PC-3 (cell line): Measurements from ENCODE around the gene CACNA1A.

Source experiments
- EZH2 ChIP-seq: fragments of 300-600 bp; sonication (generic); IDR thresholded peaks from one replicate; pipeline ENCODE4 v1.6.1; 2017; ENCODE audit warnings: antibody characterized with exemption, mild to moderate bottlenecking, low read length; ENCODE audit not compliant: unreplicated experiment
- EZH2phosphoT487 ChIP-seq: fragments of 300-600 bp; sonication (generic); IDR thresholded peaks from 2 replicates; pipeline ENCODE4 v1.6.1; 2018; ENCODE audit warnings: mild to moderate bottlenecking, antibody characterized with exemption, low read length, borderline replicate concordance
- TF ChIP-seq, protein P1 (sequence below): fragments of 300-600 bp; sonication (generic); conservative IDR thresholded peaks from 2 replicates; pipeline ENCODE4 v1.5.1; 2017; ENCODE audit warnings: antibody characterized with exemption, low read depth, mild to moderate bottlenecking, low read length

DNA sequence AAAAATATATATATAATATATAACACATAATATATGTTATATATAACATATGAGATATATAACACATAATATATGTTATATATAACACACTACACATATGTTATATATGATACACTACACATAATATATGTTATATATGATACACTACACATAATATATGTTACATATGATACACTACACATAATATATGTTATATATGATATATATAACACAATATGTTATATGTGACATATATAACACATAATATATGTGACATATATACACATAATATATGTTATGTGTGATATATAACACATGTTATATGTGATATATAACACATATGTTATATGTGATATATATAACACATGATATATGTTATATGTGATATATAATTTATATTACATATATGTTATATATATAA, 129.7 kb downstream of the CACNA1A start:
- TF ChIP-seq EZH2phosphoT487: no peak
- TF ChIP-seq, protein P1, sequence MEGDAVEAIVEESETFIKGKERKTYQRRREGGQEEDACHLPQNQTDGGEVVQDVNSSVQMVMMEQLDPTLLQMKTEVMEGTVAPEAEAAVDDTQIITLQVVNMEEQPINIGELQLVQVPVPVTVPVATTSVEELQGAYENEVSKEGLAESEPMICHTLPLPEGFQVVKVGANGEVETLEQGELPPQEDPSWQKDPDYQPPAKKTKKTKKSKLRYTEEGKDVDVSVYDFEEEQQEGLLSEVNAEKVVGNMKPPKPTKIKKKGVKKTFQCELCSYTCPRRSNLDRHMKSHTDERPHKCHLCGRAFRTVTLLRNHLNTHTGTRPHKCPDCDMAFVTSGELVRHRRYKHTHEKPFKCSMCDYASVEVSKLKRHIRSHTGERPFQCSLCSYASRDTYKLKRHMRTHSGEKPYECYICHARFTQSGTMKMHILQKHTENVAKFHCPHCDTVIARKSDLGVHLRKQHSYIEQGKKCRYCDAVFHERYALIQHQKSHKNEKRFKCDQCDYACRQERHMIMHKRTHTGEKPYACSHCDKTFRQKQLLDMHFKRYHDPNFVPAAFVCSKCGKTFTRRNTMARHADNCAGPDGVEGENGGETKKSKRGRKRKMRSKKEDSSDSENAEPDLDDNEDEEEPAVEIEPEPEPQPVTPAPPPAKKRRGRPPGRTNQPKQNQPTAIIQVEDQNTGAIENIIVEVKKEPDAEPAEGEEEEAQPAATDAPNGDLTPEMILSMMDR: no peak
- no peak for TF ChIP-seq EZH2
